Ovary (tissue), 3 donors: Measurements from ENCODE around the gene MAPK13.

Experiments
- CTCF ChIP-seq, 3 donors: fragments of 450-650 bp in 2 of 3; fragments of 200-600 bp in 1 of 3; IDR thresholded peaks; one replicate each; pipeline versions ENCODE4 v1.5.1 to v1.8.0; 2016 to 2022; ENCODE audit warnings: antibody characterized with exemption in 3 of 3, mild to moderate bottlenecking in 1 of 3
- EP300 ChIP-seq: sonication (generic); formaldehyde crosslinking; IDR thresholded peaks from one replicate; pipeline ENCODE4 v1.6.1; 2017; ENCODE audit warnings: antibody characterized with exemption
- POLR2A ChIP-seq: fragments of 450-650 bp; IDR thresholded peaks from one replicate; pipeline ENCODE4 v1.6.1; 2017; ENCODE audit warnings: antibody characterized with exemption, mild to moderate bottlenecking, moderate library complexity
- donor health status: DM: no; HTN: no; CAD: no.

- TF ChIP-seq CTCF (IDR thresholded peaks at IDR 0.05): peak; percentile 13 to 43 (median 41)
- TF ChIP-seq POLR2A: no peak
- TF ChIP-seq EP300: no peak
Measured at GRCh38 chr6:36123270-36124139, 6.8 kb upstream of the MAPK13 start.
